Measurements from ENCODE around the gene C10orf120.

DNA sequence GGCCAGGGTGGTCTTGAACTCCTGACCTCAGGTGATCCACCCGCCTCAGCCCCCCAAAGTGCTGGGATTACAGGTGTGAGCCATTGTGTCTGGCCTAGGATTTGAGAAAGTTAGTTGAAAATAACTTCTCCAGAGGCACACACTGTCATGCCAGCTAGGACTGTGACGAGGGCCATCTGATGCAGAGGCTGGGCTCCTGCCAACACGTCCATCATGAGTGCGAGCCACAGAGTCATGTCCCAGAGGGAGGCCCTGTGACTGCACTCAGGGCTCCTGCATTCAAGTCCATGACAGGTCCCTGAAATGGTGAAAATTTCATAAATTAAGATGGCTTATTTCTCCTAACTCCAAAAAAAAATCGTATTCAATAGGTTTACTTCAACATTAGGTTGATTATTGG is 17.1 kb downstream of the C10orf120 start:
- TF ChIP-seq, protein P1, sequence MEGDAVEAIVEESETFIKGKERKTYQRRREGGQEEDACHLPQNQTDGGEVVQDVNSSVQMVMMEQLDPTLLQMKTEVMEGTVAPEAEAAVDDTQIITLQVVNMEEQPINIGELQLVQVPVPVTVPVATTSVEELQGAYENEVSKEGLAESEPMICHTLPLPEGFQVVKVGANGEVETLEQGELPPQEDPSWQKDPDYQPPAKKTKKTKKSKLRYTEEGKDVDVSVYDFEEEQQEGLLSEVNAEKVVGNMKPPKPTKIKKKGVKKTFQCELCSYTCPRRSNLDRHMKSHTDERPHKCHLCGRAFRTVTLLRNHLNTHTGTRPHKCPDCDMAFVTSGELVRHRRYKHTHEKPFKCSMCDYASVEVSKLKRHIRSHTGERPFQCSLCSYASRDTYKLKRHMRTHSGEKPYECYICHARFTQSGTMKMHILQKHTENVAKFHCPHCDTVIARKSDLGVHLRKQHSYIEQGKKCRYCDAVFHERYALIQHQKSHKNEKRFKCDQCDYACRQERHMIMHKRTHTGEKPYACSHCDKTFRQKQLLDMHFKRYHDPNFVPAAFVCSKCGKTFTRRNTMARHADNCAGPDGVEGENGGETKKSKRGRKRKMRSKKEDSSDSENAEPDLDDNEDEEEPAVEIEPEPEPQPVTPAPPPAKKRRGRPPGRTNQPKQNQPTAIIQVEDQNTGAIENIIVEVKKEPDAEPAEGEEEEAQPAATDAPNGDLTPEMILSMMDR (IDR thresholded peaks at IDR 0.05 in 2 of 3, conservative IDR thresholded peaks at IDR 0.05 in 1 of 3; ENCODE audit: control insufficient read depth in 2 of 3, extremely low read depth in 1 of 3, insufficient read depth in 1 of 3, low read depth in 3 of 3, low read length in 3 of 3), result no peak
- TF ChIP-seq SMC3 (IDR thresholded peaks at IDR 0.05; ENCODE audit: borderline replicate concordance, low read length) (no peak), EZH2 (IDR thresholded peaks at IDR 0.05; ENCODE audit: borderline replicate concordance, control insufficient read depth, low read depth, low read length) (no peak)

Measured in GM12878 (cell line).